ENCODE data around the gene FBXO3.

Gene FBXO3

GRCh38 chr11:33787076-33787475 is 12.8 kb upstream of the FBXO3 start:
- no peak for DNase-seq (ENCODE audit: insufficient read length, low spot score)
- FAIRE-seq = no peak
- TF ChIP-seq POLR2AphosphoS5 (IDR thresholded peaks at IDR 0.05; ENCODE audit: low read depth, low read length) = no peak
- no peak for TF ChIP-seq POU2F2 (IDR thresholded peaks at IDR 0.05; ENCODE audit: low read depth, low read length)
- 0 out of 2 replicates have a peak, but pooled peaks have one; percentile 14 for TF ChIP-seq SPI1 (IDR thresholded peaks at IDR 0.05; ENCODE audit: low read depth, low read length)

- FAIRE-seq (no peak), DNase-seq (ENCODE audit: insufficient read length, low spot score) (no peak)
- TF ChIP-seq POLR2AphosphoS5 (IDR thresholded peaks at IDR 0.05; ENCODE audit: low read depth, low read length) (no peak), SPI1 (IDR thresholded peaks at IDR 0.05; ENCODE audit: low read depth, low read length) (no peak), POLR2A (IDR thresholded peaks at IDR 0.05; ENCODE audit: low read depth, low read length) (no peak)
Measured at GRCh38 chr11:33785609-33786008, 11.3 kb upstream of the FBXO3 start.

GRCh38 chr11:33779849-33780528 is 5.7 kb upstream of the FBXO3 start:
- FAIRE-seq (no peak), DNase-seq (ENCODE audit: insufficient read length, low spot score) (no peak)
- no peak for TF ChIP-seq TAF1 (IDR thresholded peaks at IDR 0.05; ENCODE audit: low read depth, low read length)
- TF ChIP-seq PAX5 (IDR thresholded peaks at IDR 0.05; ENCODE audit: insufficient read depth, low read length, severe bottlenecking) = no peak
- no peak for TF ChIP-seq SPI1 (IDR thresholded peaks at IDR 0.05; ENCODE audit: low read depth, low read length)
- TF ChIP-seq POU2F2 (IDR thresholded peaks at IDR 0.05; ENCODE audit: low read depth, low read length) = no peak
- no peak for TF ChIP-seq POLR2A (IDR thresholded peaks at IDR 0.05; ENCODE audit: low read depth, low read length)
- no peak for TF ChIP-seq POLR2AphosphoS5 (IDR thresholded peaks at IDR 0.05; ENCODE audit: low read depth, low read length)

- no peak for TF ChIP-seq POLR2A (IDR thresholded peaks at IDR 0.05; ENCODE audit: low read depth, low read length)
- TF ChIP-seq TAF1 (IDR thresholded peaks at IDR 0.05; ENCODE audit: low read depth, low read length) = no peak
- FAIRE-seq = no peak
- DNase-seq (ENCODE audit: insufficient read length, low spot score) = no peak
Measured at GRCh38 chr11:33778675-33779074, 4.4 kb upstream of the FBXO3 start.

- no peak for FAIRE-seq
- DNase-seq (ENCODE audit: insufficient read length, low spot score) = no peak
- TF ChIP-seq POLR2A (IDR thresholded peaks at IDR 0.05; ENCODE audit: low read depth, low read length) (no peak), POLR2AphosphoS5 (IDR thresholded peaks at IDR 0.05; ENCODE audit: low read depth, low read length) (no peak)
Measured at GRCh38 chr11:33777906-33778305, 3.6 kb upstream of the FBXO3 start.

- peak; percentile 68 for FAIRE-seq
- TF ChIP-seq TAF1 (IDR thresholded peaks at IDR 0.05; ENCODE audit: low read depth, low read length) (no peak), POLR2AphosphoS5 (IDR thresholded peaks at IDR 0.05; ENCODE audit: low read depth, low read length) (no peak), POU2F2 (IDR thresholded peaks at IDR 0.05; ENCODE audit: low read depth, low read length) (no peak), SPI1 (IDR thresholded peaks at IDR 0.05; ENCODE audit: low read depth, low read length) (no peak), POLR2A (IDR thresholded peaks at IDR 0.05; ENCODE audit: low read depth, low read length) (no peak), PAX5 (IDR thresholded peaks at IDR 0.05; ENCODE audit: insufficient read depth, low read length, severe bottlenecking) (no peak)
- no peak for DNase-seq (ENCODE audit: insufficient read length, low spot score)
Measured at GRCh38 chr11:33775832-33776470, 1.6 kb upstream of the FBXO3 start.

- TF ChIP-seq SPI1 (IDR thresholded peaks at IDR 0.05; ENCODE audit: low read depth, low read length) (no peak), PAX5 (IDR thresholded peaks at IDR 0.05; ENCODE audit: insufficient read depth, low read length, severe bottlenecking) (no peak), POLR2A (IDR thresholded peaks at IDR 0.05; ENCODE audit: low read depth, low read length) (no peak), POU2F2 (IDR thresholded peaks at IDR 0.05; ENCODE audit: low read depth, low read length) (no peak), POLR2AphosphoS5 (IDR thresholded peaks at IDR 0.05; ENCODE audit: low read depth, low read length) (no peak), TAF1 (IDR thresholded peaks at IDR 0.05; ENCODE audit: low read depth, low read length) (no peak)
- DNase-seq (ENCODE audit: insufficient read length, low spot score) = no peak
- no peak for FAIRE-seq
Measured at GRCh38 chr11:33775467-33775807, 1.1 kb upstream of the FBXO3 start.

- TF ChIP-seq TAF1 (IDR thresholded peaks at IDR 0.05; ENCODE audit: low read depth, low read length) (no peak), POLR2A (IDR thresholded peaks at IDR 0.05; ENCODE audit: low read depth, low read length) (no peak), POLR2AphosphoS5 (IDR thresholded peaks at IDR 0.05; ENCODE audit: low read depth, low read length) (no peak), PAX5 (IDR thresholded peaks at IDR 0.05; ENCODE audit: insufficient read depth, low read length, severe bottlenecking) (no peak), POU2F2 (IDR thresholded peaks at IDR 0.05; ENCODE audit: low read depth, low read length) (no peak)
- DNase-seq (ENCODE audit: insufficient read length, low spot score) = no peak
- FAIRE-seq = no peak
Measured at GRCh38 chr11:33774736-33775466, 581 bp upstream of the FBXO3 start.

GRCh38 chr11:33773404-33773986 is 825 bp downstream of the FBXO3 start:
- DNase-seq (ENCODE audit: insufficient read length, low spot score) (no peak), FAIRE-seq (peak; percentile 85)
- no peak for TF ChIP-seq POLR2A (IDR thresholded peaks at IDR 0.05; ENCODE audit: low read depth, low read length)
- no peak for TF ChIP-seq POU2F2 (IDR thresholded peaks at IDR 0.05; ENCODE audit: low read depth, low read length)
- TF ChIP-seq PAX5 (IDR thresholded peaks at IDR 0.05; ENCODE audit: insufficient read depth, low read length, severe bottlenecking) = no peak
- no peak for TF ChIP-seq SPI1 (IDR thresholded peaks at IDR 0.05; ENCODE audit: low read depth, low read length)
- no peak for TF ChIP-seq POLR2AphosphoS5 (IDR thresholded peaks at IDR 0.05; ENCODE audit: low read depth, low read length)
- no peak for TF ChIP-seq TAF1 (IDR thresholded peaks at IDR 0.05; ENCODE audit: low read depth, low read length)

- TF ChIP-seq PAX5 (IDR thresholded peaks at IDR 0.05; ENCODE audit: insufficient read depth, low read length, severe bottlenecking) (no peak), POLR2AphosphoS5 (IDR thresholded peaks at IDR 0.05; ENCODE audit: low read depth, low read length) (no peak), POLR2A (IDR thresholded peaks at IDR 0.05; ENCODE audit: low read depth, low read length) (no peak), TAF1 (IDR thresholded peaks at IDR 0.05; ENCODE audit: low read depth, low read length) (no peak), POU2F2 (IDR thresholded peaks at IDR 0.05; ENCODE audit: low read depth, low read length) (no peak), SPI1 (IDR thresholded peaks at IDR 0.05; ENCODE audit: low read depth, low read length) (no peak)
- DNase-seq (ENCODE audit: insufficient read length, low spot score) (no peak), FAIRE-seq (no peak)
Measured at GRCh38 chr11:33772870-33773269, 1.4 kb downstream of the FBXO3 start.

Data from GM12891 (cell line).